ENCODE data around the gene KRABD2.

- TF ChIP-seq CTCF (IDR thresholded peaks at IDR 0.05) (no peak), REST (IDR thresholded peaks at IDR 0.05; ENCODE audit: insufficient read depth in 1 of 2, low read depth in 2 of 2, low read length in 1 of 2) (no peak), TCF7L2 (IDR thresholded peaks at IDR 0.05; ENCODE audit: low read depth, low read length) (no peak)
These were observed 35.0 kb downstream of the KRABD2 start for GRCh38 chr17:8341456-8341855.
